ENCODE results near the gene TLE1. TPM values are rescaled to one million over a fixed set of nuclear protein-coding genes. Genes with fewer than 3 reads are reported as not detected.

The TLE1 gene
- total RNA-seq, 2 donors from 2014 or later, result 43.8 to 54.8 TPM

DNA sequence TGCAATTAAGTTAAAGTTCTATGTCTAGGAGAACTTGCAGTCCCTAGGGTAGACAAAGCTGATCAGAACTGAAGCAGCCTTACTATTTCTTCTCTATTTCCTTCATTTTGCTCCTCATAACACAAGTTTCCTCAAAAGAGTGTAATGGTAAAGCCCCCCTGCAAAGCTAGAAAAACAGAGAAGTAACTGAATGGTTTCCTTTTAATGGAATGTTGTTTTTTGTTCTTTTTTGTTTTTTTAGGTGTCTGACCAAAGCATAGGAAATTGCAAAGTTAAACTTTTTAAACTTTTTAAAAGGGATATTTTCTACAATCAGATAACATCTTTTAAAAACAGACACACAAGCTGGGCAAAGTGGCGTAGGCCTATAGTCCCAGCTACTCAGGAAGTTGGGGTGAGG, 145.7 kb downstream of the TLE1 start:
- intact Hi-C loops (cut with DNase I), result no loop called here
- H3K9me3 ChIP-seq, result no peaks in the 10 kb centered on the region

GRCh38 chr9:81542118-81542889, 147.0 kb downstream of the TLE1 start:
- Histone ChIP-seq H3K36me3 (no peaks in the 10 kb centered on the region), H3K9me3 (no peaks in the 10 kb centered on the region), H3K9ac (ENCODE audit: low read depth in 2 of 2, low read length in 2 of 2) (no peak overlapping the region), H3K27me3 (no peaks in the 10 kb centered on the region), H3K4me3 (no peak overlapping the region), H3K27ac (no peak overlapping the region), H3K4me1 (no peaks in the 10 kb centered on the region)
- TF ChIP-seq, protein P1, sequence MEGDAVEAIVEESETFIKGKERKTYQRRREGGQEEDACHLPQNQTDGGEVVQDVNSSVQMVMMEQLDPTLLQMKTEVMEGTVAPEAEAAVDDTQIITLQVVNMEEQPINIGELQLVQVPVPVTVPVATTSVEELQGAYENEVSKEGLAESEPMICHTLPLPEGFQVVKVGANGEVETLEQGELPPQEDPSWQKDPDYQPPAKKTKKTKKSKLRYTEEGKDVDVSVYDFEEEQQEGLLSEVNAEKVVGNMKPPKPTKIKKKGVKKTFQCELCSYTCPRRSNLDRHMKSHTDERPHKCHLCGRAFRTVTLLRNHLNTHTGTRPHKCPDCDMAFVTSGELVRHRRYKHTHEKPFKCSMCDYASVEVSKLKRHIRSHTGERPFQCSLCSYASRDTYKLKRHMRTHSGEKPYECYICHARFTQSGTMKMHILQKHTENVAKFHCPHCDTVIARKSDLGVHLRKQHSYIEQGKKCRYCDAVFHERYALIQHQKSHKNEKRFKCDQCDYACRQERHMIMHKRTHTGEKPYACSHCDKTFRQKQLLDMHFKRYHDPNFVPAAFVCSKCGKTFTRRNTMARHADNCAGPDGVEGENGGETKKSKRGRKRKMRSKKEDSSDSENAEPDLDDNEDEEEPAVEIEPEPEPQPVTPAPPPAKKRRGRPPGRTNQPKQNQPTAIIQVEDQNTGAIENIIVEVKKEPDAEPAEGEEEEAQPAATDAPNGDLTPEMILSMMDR (IDR thresholded peaks at IDR 0.05), result no peak
- no peak for DNase-seq
- intact Hi-C loops (cut with DNase I), result no loop called here

More for the DNA sequence above, 145.7 kb downstream of the TLE1 start:
- no peaks in the 10 kb centered on the region for H3K4me1 ChIP-seq
- H3K9ac ChIP-seq (ENCODE audit: low read depth in 2 of 2, low read length in 2 of 2), result no peak overlapping the region
- no peak for DNase-seq
- no peak overlapping the region for H3K27ac ChIP-seq
- no peak overlapping the region for H3K4me3 ChIP-seq
- TF ChIP-seq, protein P1 (IDR thresholded peaks at IDR 0.05), result no peak
- no peaks in the 10 kb centered on the region for H3K36me3 ChIP-seq
- no peaks in the 10 kb centered on the region for H3K27me3 ChIP-seq

DNA sequence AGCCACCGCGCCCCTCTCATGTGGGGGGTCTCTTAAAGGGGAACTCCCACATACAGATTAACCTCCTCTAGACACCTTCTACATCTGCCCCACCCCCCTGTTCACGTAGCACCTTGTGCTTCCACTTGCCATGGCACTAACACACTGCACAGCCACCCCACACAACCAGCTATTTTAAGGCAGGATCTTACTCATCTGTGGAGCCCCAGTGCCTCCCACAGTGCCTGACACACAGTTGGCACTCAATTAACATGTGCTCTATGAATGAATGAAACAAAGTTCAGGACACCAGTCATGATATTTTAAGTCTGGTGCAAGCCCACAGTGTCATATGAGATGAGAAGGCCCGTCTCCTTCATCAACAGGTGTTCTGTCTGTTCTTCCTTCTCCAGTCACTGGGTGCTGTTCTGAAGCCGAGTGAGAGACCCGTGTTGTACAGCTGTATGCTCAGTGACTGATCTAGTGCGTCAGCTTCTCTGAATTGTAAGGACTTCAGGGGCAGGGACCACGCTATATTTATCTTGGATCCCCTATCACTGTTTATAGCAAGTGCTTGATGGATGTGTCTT, 149.1 kb downstream of the TLE1 start:
- H3K4me3 ChIP-seq, result no peak overlapping the region
- no peak overlapping the region for H3K9ac ChIP-seq (ENCODE audit: low read depth in 2 of 2, low read length in 2 of 2)
- H3K36me3 ChIP-seq, result no peaks in the 10 kb centered on the region
- TF ChIP-seq, protein P1 (IDR thresholded peaks at IDR 0.05), result no peak
- intact Hi-C loops (cut with DNase I), result no loop called here
- no peak for DNase-seq
- no peak overlapping the region for H3K27ac ChIP-seq
- H3K27me3 ChIP-seq, result no peaks in the 10 kb centered on the region
- H3K4me1 ChIP-seq, result no peaks in the 10 kb centered on the region
- H3K9me3 ChIP-seq, result no peaks in the 10 kb centered on the region

GRCh38 chr9:81539317-81539716, 150.0 kb downstream of the TLE1 start:
- Histone ChIP-seq H3K4me3 (no peak overlapping the region), H3K9me3 (no peaks in the 10 kb centered on the region), H3K27me3 (no peaks in the 10 kb centered on the region), H3K4me1 (no peaks in the 10 kb centered on the region), H3K36me3 (no peaks in the 10 kb centered on the region), H3K27ac (no peak overlapping the region), H3K9ac (ENCODE audit: low read depth in 2 of 2, low read length in 2 of 2) (no peak overlapping the region)
- intact Hi-C loops (cut with DNase I), result no loop called here
- TF ChIP-seq, protein P1 (IDR thresholded peaks at IDR 0.05), result no peak
- no peak for DNase-seq

DNA sequence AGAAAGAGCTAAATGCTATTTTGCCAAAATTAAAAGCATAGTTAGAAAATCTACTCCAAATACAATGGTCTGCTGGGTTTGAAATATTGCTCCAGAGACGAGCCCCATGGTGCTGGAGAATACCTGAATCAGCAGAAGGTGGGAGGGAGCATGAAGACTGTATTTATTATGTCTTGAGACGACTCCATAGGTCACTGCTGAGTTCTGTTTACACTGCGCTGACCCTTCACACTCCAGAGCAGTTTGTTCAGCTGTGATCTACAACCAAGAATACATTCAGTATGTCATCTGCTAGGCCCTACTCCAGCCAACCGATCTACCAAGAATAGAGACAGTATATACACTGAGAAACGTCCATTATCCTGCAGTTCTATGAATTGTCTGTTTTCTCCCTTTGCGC, 150.5 kb downstream of the TLE1 start:
- H3K9ac ChIP-seq (ENCODE audit: low read depth in 2 of 2, low read length in 2 of 2), result no peak overlapping the region
- H3K27me3 ChIP-seq, result no peaks in the 10 kb centered on the region
- intact Hi-C loops (cut with DNase I), result no loop called here
- TF ChIP-seq, protein P1 (IDR thresholded peaks at IDR 0.05), result no peak
- H3K36me3 ChIP-seq, result no peaks in the 10 kb centered on the region
- no peaks in the 10 kb centered on the region for H3K4me1 ChIP-seq
- H3K4me3 ChIP-seq, result no peak overlapping the region
- H3K27ac ChIP-seq, result no peak overlapping the region
- no peak for DNase-seq
- H3K9me3 ChIP-seq, result no peaks in the 10 kb centered on the region

Measured in colonic mucosa (tissue), 4 donors.